Natural killer cell (primary cell): Measurements from ENCODE around the gene RGS19. TPM values are rescaled to one million over a fixed set of nuclear protein-coding genes. Genes with fewer than 3 reads are reported as not detected.

Experiments used
- ATAC-seq, 3 donors: fragments of 150-1000 bp in 2 of 3; fragments of 200-7000 bp in 1 of 3; cut with Tn5 transposase; 1 replicate in 1 of 3; 2 replicates in 2 of 3; pipeline ENCODE4 v1.10.0; 2021; ENCODE audit warnings: mild to moderate bottlenecking in 2 of 3, moderate library complexity in 2 of 3
- DNase-seq, 2 donors: peaks; one replicate each; pipeline versions ENCODE4 v3.0.0 to v3.0.0-alpha.2; 2013 to 2021; ENCODE audit warnings: mixed read lengths in 1 of 2
- H3K27ac ChIP-seq: one replicate; pipeline ENCODE4 v1.5.1; 2013; ENCODE audit warnings: mild to moderate bottlenecking, low read length
- H3K27me3 ChIP-seq: one replicate; pipeline ENCODE4 v1.6.1; 2013; ENCODE audit warnings: low read length; ENCODE audit not compliant: control insufficient read depth, insufficient read depth
- H3K36me3 ChIP-seq: one replicate; pipeline ENCODE4 v1.6.1; 2013; ENCODE audit warnings: low read length; ENCODE audit not compliant: control insufficient read depth, insufficient read depth
- H3K4me1 ChIP-seq: one replicate; pipeline ENCODE4 v1.6.1; 2013; ENCODE audit warnings: low read length; ENCODE audit not compliant: control insufficient read depth, insufficient read depth
- H3K4me3 ChIP-seq: one replicate; pipeline ENCODE4 v1.5.1; 2013; ENCODE audit warnings: low read length
- H3K9me3 ChIP-seq: one replicate; pipeline ENCODE4 v1.6.1; 2013; ENCODE audit warnings: low read length; ENCODE audit not compliant: control insufficient read depth, insufficient read depth
- H3K27ac Mint-ChIP-seq, 2 donors: one replicate each; pipeline ENCODE4 v1.8.0; 2022; ENCODE audit warnings: mild to moderate bottlenecking in 2 of 2, mixed read lengths in 2 of 2, moderate library complexity in 1 of 2
- H3K27me3 Mint-ChIP-seq, 2 donors: one replicate each; pipeline ENCODE4 v1.8.0; 2022; ENCODE audit warnings: low read depth in 2 of 2, mixed read lengths in 2 of 2
- H3K36me3 Mint-ChIP-seq: one replicate; pipeline ENCODE4 v1.8.0; 2022; ENCODE audit warnings: mixed read lengths
- H3K4me1 Mint-ChIP-seq, 2 donors: one replicate each; pipeline ENCODE4 v1.8.0; 2022; ENCODE audit warnings: mixed read lengths in 2 of 2
- H3K4me3 Mint-ChIP-seq: one replicate; pipeline ENCODE4 v1.8.0; 2022; ENCODE audit warnings: mild to moderate bottlenecking, moderate library complexity, mixed read lengths
- H3K9me3 Mint-ChIP-seq, 2 donors: one replicate each; pipeline ENCODE4 v1.8.0; 2022; ENCODE audit warnings: mixed read lengths in 2 of 2
- CTCF ChIP-seq: fragments of 200-600 bp; IDR thresholded peaks from one replicate; pipeline ENCODE4 v1.8.0; 2022; ENCODE audit warnings: antibody characterized with exemption
- WGBS: methylation state at CpG from one replicate; pipeline ENCODE4 v1.1.7; 2013; ENCODE audit warnings: missing lambda C conversion rate; ENCODE audit not compliant: insufficient coverage; 5-methylcytosine and 5-hydroxymethylcytosine counted together
- intact Hi-C: fragments of 100-400 bp; cut with micrococcal nuclease; formaldehyde crosslinking; loops from one replicate; pipeline ENCODE4 v1.14.2; 2022
- total RNA-seq, 4 donors: library from RNA; stranded (reverse); fragments of 120-200 nt in 1 of 4; gene quantifications; one replicate each; pipeline versions ENCODE4 v1.2.3 to v1.2.4, GENCODE V29; 2013 to 2022

RGS19 gene
- total RNA-seq, 3 donors from 2014 or later (not counting 1 experiment from before 2014, with no cell fraction given): 61.9 to 76.4 (median 68.2) TPM

GRCh38 chr20:64030371-64031134, 48.8 kb downstream of the RGS19 start:
- intact Hi-C loops: no loop called here
- DNase-seq (no peak), ATAC-seq (no peak)
- no peak for TF ChIP-seq CTCF
- 97% methylated on average over 20 of the region's 20 CpGs for WGBS
- no peaks in the 10 kb centered on the region for H3K4me1 Mint-ChIP-seq
- H3K27ac ChIP-seq: no peak overlapping the region
- no peaks in the 10 kb centered on the region for H3K9me3 Mint-ChIP-seq
- H3K4me3 Mint-ChIP-seq: no peak overlapping the region
- H3K36me3 Mint-ChIP-seq: no peaks in the 10 kb centered on the region
- H3K36me3 ChIP-seq: peaks cover 69% of the 10 kb centered on the region
- no peaks in the 10 kb centered on the region for H3K27me3 Mint-ChIP-seq
- peaks cover 13% of the 10 kb centered on the region for H3K4me1 ChIP-seq
- no peaks in the 10 kb centered on the region for H3K9me3 ChIP-seq
- no peak overlapping the region for H3K4me3 ChIP-seq
- peak overlapping the region in 1 of 2 donors; percentile 56 for H3K27ac Mint-ChIP-seq
- no peaks in the 10 kb centered on the region for H3K27me3 ChIP-seq

- 96% methylated on average over 38 of the region's 38 CpGs for WGBS
- Histone ChIP-seq H3K27me3 (no peaks in the 10 kb centered on the region), H3K27ac (no peak overlapping the region), H3K4me1 (peaks cover 7% of the 10 kb centered on the region), H3K4me3 (no peak overlapping the region), H3K36me3 (peaks cover 80% of the 10 kb centered on the region), H3K9me3 (no peaks in the 10 kb centered on the region)
- H3K4me3 Mint-ChIP-seq: no peak overlapping the region
- intact Hi-C loops: no loop called here
- no peaks in the 10 kb centered on the region for H3K9me3 Mint-ChIP-seq
- H3K27me3 Mint-ChIP-seq: no peaks in the 10 kb centered on the region
- no peaks in the 10 kb centered on the region for H3K36me3 Mint-ChIP-seq
- ATAC-seq (no peak), DNase-seq (no peak)
- no peak overlapping the region for H3K27ac Mint-ChIP-seq
- H3K4me1 Mint-ChIP-seq: no peaks in the 10 kb centered on the region
- no peak for TF ChIP-seq CTCF
Measured at GRCh38 chr20:64029293-64030117, 49.8 kb downstream of the RGS19 start.

- Mint-ChIP-seq H3K27me3 (no peaks in the 10 kb centered on the region), H3K4me3 (no peak overlapping the region), H3K36me3 (no peaks in the 10 kb centered on the region), H3K4me1 (peaks cover 0 to 6% of the 10 kb centered on the region in 2 donors), H3K9me3 (no peaks in the 10 kb centered on the region), H3K27ac (no peak overlapping the region)
- H3K27me3 ChIP-seq: no peaks in the 10 kb centered on the region
- ATAC-seq: no peak
- H3K36me3 ChIP-seq: peaks cover 91% of the 10 kb centered on the region
- no peak for DNase-seq
- 98% methylated on average over 24 of the region's 24 CpGs for WGBS
- no peaks in the 10 kb centered on the region for H3K9me3 ChIP-seq
- H3K27ac ChIP-seq: no peak overlapping the region
- H3K4me3 ChIP-seq: no peak overlapping the region
- no peak for TF ChIP-seq CTCF
- H3K4me1 ChIP-seq: no peaks in the 10 kb centered on the region
- intact Hi-C loops: no loop called here
Measured at GRCh38 chr20:64027981-64028685, 51.2 kb downstream of the RGS19 start.
